ENCODE data around the gene HIF1AN. TPM values are rescaled to one million over a fixed set of nuclear protein-coding genes. Genes with fewer than 3 reads are reported as not detected.

Gene HIF1AN
- total RNA-seq, 4 donors from 2014 or later: 11.9 to 21.0 (median 15.6) TPM

DNA sequence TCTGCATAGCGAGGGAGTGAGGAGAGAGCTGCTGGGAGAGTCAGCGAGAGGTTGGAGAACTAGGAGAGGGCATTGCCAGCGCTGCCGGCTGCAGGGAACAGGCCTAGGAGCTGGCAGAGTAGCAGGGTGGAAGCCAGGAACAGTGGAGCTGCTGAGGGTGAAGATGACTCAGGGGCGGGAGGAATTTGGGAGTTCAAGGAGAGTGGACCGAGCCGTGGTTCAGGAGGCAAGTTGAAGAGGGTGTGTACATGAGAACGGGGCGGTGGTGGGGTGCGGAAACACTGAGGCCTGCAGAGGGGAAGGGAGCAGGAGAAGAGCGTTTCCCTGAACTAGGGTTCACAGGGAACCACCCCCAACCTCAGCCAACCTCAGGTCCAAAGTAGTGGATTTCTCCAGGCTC, 31.5 kb downstream of the HIF1AN start:
- intact Hi-C loops (cut with DNase I; ENCODE audit: low total_unique reads): no loop called here
- TF ChIP-seq POLR2A (IDR thresholded peaks at IDR 0.05): no peak
- TF ChIP-seq, protein P1, sequence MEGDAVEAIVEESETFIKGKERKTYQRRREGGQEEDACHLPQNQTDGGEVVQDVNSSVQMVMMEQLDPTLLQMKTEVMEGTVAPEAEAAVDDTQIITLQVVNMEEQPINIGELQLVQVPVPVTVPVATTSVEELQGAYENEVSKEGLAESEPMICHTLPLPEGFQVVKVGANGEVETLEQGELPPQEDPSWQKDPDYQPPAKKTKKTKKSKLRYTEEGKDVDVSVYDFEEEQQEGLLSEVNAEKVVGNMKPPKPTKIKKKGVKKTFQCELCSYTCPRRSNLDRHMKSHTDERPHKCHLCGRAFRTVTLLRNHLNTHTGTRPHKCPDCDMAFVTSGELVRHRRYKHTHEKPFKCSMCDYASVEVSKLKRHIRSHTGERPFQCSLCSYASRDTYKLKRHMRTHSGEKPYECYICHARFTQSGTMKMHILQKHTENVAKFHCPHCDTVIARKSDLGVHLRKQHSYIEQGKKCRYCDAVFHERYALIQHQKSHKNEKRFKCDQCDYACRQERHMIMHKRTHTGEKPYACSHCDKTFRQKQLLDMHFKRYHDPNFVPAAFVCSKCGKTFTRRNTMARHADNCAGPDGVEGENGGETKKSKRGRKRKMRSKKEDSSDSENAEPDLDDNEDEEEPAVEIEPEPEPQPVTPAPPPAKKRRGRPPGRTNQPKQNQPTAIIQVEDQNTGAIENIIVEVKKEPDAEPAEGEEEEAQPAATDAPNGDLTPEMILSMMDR (IDR thresholded peaks at IDR 0.05): no peak
- WGBS, 2 donors: 40 to 42% methylated on average over 11 of the region's 11 CpGs
- DNase-seq (ENCODE audit: low spot score in 2 of 2): peak in 1 of 2 donors; percentile 81
- H3K4me3 ChIP-seq (ENCODE audit: low read depth, poor library complexity, severe bottlenecking): no peak overlapping the region

DNA sequence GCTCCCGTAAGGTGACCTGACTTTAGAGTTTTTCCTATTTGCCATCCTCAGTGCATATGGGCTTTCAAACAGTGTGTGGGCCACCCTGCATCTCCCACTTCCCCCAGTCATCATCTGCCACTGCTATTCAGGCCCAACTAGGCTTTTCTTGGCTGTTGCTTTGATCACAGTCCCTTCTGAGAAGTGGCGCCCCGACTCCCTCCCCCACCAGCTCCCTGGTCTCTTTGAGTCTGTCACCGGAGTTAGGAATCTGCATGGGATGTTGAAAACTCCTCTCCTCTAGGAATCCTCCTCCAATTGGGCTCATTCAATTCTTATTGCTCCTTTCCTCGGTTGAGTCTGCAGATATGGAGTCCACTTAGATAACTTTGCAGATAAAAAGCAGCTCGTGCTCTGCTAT, 32.1 kb downstream of the HIF1AN start:
- 24 to 30% methylated on average over 6 of the region's 6 CpGs for WGBS, 2 donors
- intact Hi-C loops (cut with DNase I; ENCODE audit: low total_unique reads): no loop called here
- peak in 1 of 2 donors; percentile 83 for DNase-seq (ENCODE audit: low spot score in 2 of 2)
- H3K4me3 ChIP-seq (ENCODE audit: low read depth, poor library complexity, severe bottlenecking): no peak overlapping the region
- TF ChIP-seq, protein P1 (IDR thresholded peaks at IDR 0.05): no peak
- no peak for TF ChIP-seq POLR2A (IDR thresholded peaks at IDR 0.05)

DNA sequence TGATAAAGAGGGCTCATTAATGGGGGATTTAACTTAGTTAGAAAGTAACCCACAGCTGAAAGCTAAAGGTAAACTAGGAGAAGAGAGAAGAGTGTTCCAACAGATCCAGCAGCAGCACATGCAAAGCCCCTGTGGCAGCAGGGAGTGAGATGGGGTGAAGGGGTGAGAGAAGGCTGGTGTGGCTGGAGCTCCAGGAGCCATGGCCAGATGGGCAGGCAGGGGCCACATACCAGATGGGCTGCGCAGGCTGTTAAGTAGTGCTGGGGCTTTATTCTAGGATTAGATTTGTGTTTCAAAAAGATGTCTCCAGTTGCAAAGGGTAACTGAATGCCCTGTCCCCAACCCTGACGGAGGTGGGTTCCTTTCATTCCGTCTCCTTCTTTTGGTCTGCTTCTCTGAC, 33.2 kb downstream of the HIF1AN start:
- no peak for TF ChIP-seq POLR2A (IDR thresholded peaks at IDR 0.05)
- TF ChIP-seq, protein P1 (IDR thresholded peaks at IDR 0.05): no peak
- 82 to 85% methylated on average over 3 of the region's 3 CpGs for WGBS, 2 donors
- intact Hi-C loops (cut with DNase I; ENCODE audit: low total_unique reads): no loop called here
- no peak overlapping the region for H3K4me3 ChIP-seq (ENCODE audit: low read depth, poor library complexity, severe bottlenecking)
- peak in 1 of 2 donors; percentile 17 for DNase-seq (ENCODE audit: low spot score in 2 of 2)

DNA sequence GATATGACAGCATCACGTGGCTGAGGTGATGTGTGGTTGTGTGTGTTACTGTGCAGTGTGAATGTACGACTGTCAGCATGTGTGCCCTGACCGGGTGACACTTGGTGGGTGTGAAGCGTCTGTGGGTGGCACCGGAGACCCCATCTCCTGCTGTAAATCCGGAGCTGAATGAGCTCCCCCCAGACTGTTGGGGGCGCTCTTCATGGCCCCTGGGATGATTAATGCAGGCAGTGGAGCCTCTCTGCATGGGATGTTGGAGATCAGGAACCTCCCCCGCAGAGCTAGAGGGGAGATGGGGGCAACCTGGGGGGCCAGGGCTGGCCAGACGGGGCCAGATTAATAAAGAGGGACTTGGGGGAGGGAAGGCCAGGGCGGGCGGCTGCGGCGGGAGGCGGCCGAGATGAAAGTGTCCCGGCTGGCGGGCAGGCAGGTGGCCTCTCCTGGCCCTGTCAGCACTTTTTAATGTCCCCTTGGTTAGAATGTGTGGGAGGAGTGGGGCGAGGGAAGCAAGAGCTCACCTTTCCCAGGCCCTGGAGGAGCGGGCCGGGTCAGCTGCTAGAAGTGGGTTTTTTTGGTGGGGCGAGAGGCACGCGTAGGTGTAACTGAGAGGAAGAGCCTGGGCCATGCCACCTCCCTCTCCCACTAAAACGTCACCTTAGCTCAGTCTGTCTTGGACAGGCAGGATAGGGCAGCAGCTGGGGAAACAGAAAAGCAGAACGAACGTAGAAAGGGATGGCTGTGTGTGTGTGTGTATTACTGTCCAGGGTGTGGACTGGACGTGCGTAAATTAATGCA, 34.1 kb downstream of the HIF1AN start:
- peak in 1 of 2 donors; percentile 68 for DNase-seq (ENCODE audit: low spot score in 2 of 2)
- no peak overlapping the region for H3K4me3 ChIP-seq (ENCODE audit: low read depth, poor library complexity, severe bottlenecking)
- intact Hi-C loops (cut with DNase I; ENCODE audit: low total_unique reads): no loop called here
- WGBS, 2 donors: 21 to 23% methylated on average over 26 to 28 of the region's 28 CpGs
- TF ChIP-seq POLR2A (IDR thresholded peaks at IDR 0.05): no peak
- TF ChIP-seq, protein P1 (IDR thresholded peaks at IDR 0.05): no peak

DNA sequence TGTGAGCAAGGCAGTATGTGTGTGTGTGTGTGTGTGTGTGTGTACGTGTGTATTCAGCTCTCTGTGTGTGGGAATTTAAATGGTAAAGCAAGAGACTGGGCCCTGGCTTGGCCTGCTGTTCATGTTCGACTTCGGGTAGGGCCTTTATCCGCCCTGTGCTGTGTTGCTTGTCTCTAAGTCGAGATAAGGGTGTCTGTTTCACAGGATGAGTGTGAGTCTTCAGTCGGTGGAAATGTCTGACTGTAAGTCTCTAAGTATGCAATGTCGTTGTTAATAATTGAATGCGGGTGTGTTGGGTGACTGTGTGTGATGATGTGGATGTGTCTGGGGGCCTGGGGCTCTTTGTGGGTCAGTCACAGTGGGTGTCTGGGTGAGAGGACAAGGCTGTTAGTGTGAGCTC, 34.8 kb downstream of the HIF1AN start:
- peak in 1 of 2 donors; percentile 50 for DNase-seq (ENCODE audit: low spot score in 2 of 2)
- TF ChIP-seq POLR2A (IDR thresholded peaks at IDR 0.05): no peak
- TF ChIP-seq, protein P1 (IDR thresholded peaks at IDR 0.05): no peak
- intact Hi-C loops (cut with DNase I; ENCODE audit: low total_unique reads): no loop called here
- H3K4me3 ChIP-seq (ENCODE audit: low read depth, poor library complexity, severe bottlenecking): no peak overlapping the region
- 67 to 76% methylated on average over 8 of the region's 8 CpGs for WGBS, 2 donors
